CD14-positive monocyte (primary cell): ENCODE results near the gene SERPINA3. TPM values are rescaled to one million over a fixed set of nuclear protein-coding genes. Genes with fewer than 3 reads are reported as not detected.

Experiments used
- DNase-seq, 3 donors: peaks; one replicate each; pipeline ENCODE4 v3.0.0-alpha.2; 2011 to 2022
- H2AFZ ChIP-seq: 2 replicates; pipeline ENCODE4 v1.6.0; 2012; ENCODE audit warnings: mild to moderate bottlenecking, low read depth, low read length, inconsistent platforms; ENCODE audit not compliant: insufficient read depth, poor library complexity, severe bottlenecking
- H3K27ac ChIP-seq, 2 donors: 1 replicate in 1 of 2; 2 replicates in 1 of 2; pipeline ENCODE4 v1.5.1; 2012 to 2013; ENCODE audit warnings: low read length in 2 of 2, control low read depth in 1 of 2, inconsistent platforms in 1 of 2, low read depth in 1 of 2, mild to moderate bottlenecking in 1 of 2
- H3K27me3 ChIP-seq, 2 donors: one replicate each; pipeline versions ENCODE4 v1.6.0 to v1.6.1; 2011 to 2013; ENCODE audit warnings: low read length in 2 of 2; ENCODE audit not compliant: control insufficient read depth in 2 of 2, insufficient read depth in 2 of 2
- H3K36me3 ChIP-seq, 2 donors: replicated peaks in 1 of 2; 1 replicate in 1 of 2; 2 replicates in 1 of 2; pipeline versions ENCODE4 v1.5.1 to v1.6.1; 2012 to 2013; ENCODE audit warnings: low read length in 2 of 2, control low read depth in 1 of 2, inconsistent platforms in 1 of 2, mild to moderate bottlenecking in 1 of 2; ENCODE audit not compliant: insufficient read depth in 2 of 2, control insufficient read depth in 1 of 2
- H3K4me1 ChIP-seq, 2 donors: 1 replicate in 1 of 2; 2 replicates in 1 of 2; pipeline versions ENCODE4 v1.5.1 to v1.6.1; 2012 to 2013; ENCODE audit warnings: low read length in 2 of 2, control low read depth in 1 of 2, inconsistent platforms in 1 of 2, mild to moderate bottlenecking in 1 of 2, moderate library complexity in 1 of 2; ENCODE audit not compliant: insufficient read depth in 2 of 2, control insufficient read depth in 1 of 2
- H3K4me2 ChIP-seq: replicated peaks from 2 replicates; pipeline ENCODE3; 2012; ENCODE audit warnings: low read length, moderate library complexity, mild to moderate bottlenecking; ENCODE audit not compliant: poor library complexity, severe bottlenecking; ENCODE audit errors: extremely low read depth
- H3K4me3 ChIP-seq, 3 experiments: fragments of 200-600 bp in 1 of 3; sonication (generic) in 1 of 3; replicated peaks in 1 of 3; 1 replicate in 2 of 3; 2 replicates in 1 of 3; pipeline ENCODE4 v1.5.1; 2011 to 2013; ENCODE audit warnings: low read length in 3 of 3, mild to moderate bottlenecking in 3 of 3, control low read depth in 2 of 3, low read depth in 2 of 3, inconsistent platforms in 1 of 3, moderate library complexity in 1 of 3
- H3K79me2 ChIP-seq: 2 replicates; pipeline ENCODE4 v1.6.0; 2012; ENCODE audit warnings: mild to moderate bottlenecking, control low read depth, inconsistent platforms, low read length, moderate library complexity; ENCODE audit not compliant: insufficient read depth
- H3K9ac ChIP-seq: 2 replicates; pipeline ENCODE4 v1.6.0; 2017; ENCODE audit warnings: low read length, mild to moderate bottlenecking; ENCODE audit not compliant: insufficient read depth, poor library complexity, severe bottlenecking
- H3K9me3 ChIP-seq, 2 donors: replicated peaks in 1 of 2; 1 replicate in 1 of 2; 2 replicates in 1 of 2; pipeline versions ENCODE4 v1.5.1 to v1.6.1; 2012 to 2013; ENCODE audit warnings: low read length in 2 of 2, control low read depth in 1 of 2; ENCODE audit not compliant: control insufficient read depth in 1 of 2, insufficient read depth in 1 of 2
- H4K20me1 ChIP-seq: 2 replicates; pipeline ENCODE4 v1.6.0; 2012; ENCODE audit warnings: mild to moderate bottlenecking, low read length, control low read depth, moderate library complexity; ENCODE audit not compliant: insufficient read depth
- H3K27ac Mint-ChIP-seq, 7 donors: one replicate each; pipeline ENCODE4 v1.8.0; 2020; ENCODE audit warnings: mild to moderate bottlenecking in 7 of 7, mixed read lengths in 7 of 7, moderate library complexity in 6 of 7, inconsistent platforms in 2 of 7
- H3K27me3 Mint-ChIP-seq, 3 donors: one replicate each; pipeline ENCODE4 v1.8.0; 2021 to 2022; ENCODE audit warnings: low read depth in 3 of 3, mild to moderate bottlenecking in 3 of 3, mixed read lengths in 3 of 3, moderate library complexity in 3 of 3, inconsistent platforms in 1 of 3
- H3K36me3 Mint-ChIP-seq, 2 donors: one replicate each; pipeline ENCODE4 v1.8.0; 2020; ENCODE audit warnings: mixed read lengths in 2 of 2, inconsistent platforms in 1 of 2, mild to moderate bottlenecking in 1 of 2
- H3K4me1 Mint-ChIP-seq: one replicate; pipeline ENCODE4 v1.8.0; 2020; ENCODE audit warnings: mild to moderate bottlenecking, mixed read lengths
- H3K4me3 Mint-ChIP-seq, 2 donors: one replicate each; pipeline ENCODE4 v1.8.0; 2020; ENCODE audit warnings: mild to moderate bottlenecking in 2 of 2, mixed read lengths in 2 of 2, moderate library complexity in 1 of 2
- H3K9me3 Mint-ChIP-seq, 7 donors: one replicate each; pipeline ENCODE4 v1.8.0; 2020 to 2022; ENCODE audit warnings: mixed read lengths in 7 of 7, mild to moderate bottlenecking in 6 of 7, moderate library complexity in 6 of 7, inconsistent platforms in 2 of 7
- WGBS: methylation state at CpG from one replicate; pipeline ENCODE4 v1.1.5; 2013; ENCODE audit warnings: missing lambda C conversion rate; ENCODE audit not compliant: insufficient coverage; 5-methylcytosine and 5-hydroxymethylcytosine counted together
- intact Hi-C, 2 donors: fragments of 100-400 bp; cut with micrococcal nuclease; formaldehyde crosslinking; loops; one replicate each; pipeline versions ENCODE4 v1.15.0 to v1.15.1; 2023
- polyA plus RNA-seq, 3 donors: library from polyadenylated mRNA; depleted of rRNA in 1 of 3; unstranded in 2 of 3; stranded (reverse) in 1 of 3; fragments of 300-500 nt in 2 of 3; fragments of >200 nt in 1 of 3; fragmentation: Illumina TruSeq in 2 of 3; gene quantifications; 1 replicate in 2 of 3; 2 replicates in 1 of 3; pipeline ENCODE4 v1.2.3, GENCODE V29; 2012 to 2021
- TF ChIP-seq, protein P1 (sequence below): fragments of 200-600 bp; IDR thresholded peaks from one replicate; pipeline ENCODE4 v1.8.0; 2022; ENCODE audit warnings: antibody characterized with exemption, mild to moderate bottlenecking

The SERPINA3 gene
- polyA plus RNA-seq, 3 donors, result not detected

DNA sequence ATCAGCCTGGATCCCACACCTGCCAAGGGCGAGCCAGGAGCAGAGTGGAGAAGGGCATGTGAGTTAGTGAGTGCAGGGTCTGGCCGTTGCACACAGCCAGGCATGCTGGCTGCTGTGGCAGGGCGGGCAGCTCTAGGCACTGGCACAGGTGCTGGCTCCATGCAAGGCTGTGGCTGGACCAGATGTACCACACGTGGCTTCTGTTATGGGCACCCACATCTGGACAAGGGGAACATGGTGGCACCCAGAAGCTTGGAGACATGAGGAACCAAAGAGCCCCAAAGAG lies 20.1 kb downstream of the SERPINA3 start:
- Mint-ChIP-seq H3K4me1 (no peaks in the 10 kb centered on the region), H3K27me3 (peaks cover 8 to 11% (median 9%) of the 10 kb centered on the region in 3 donors), H3K9me3 (peaks cover 0 to 2% (median 0%) of the 10 kb centered on the region in 7 donors), H3K27ac (peak overlapping the region in 1 of 7 donors; percentile 48), H3K4me3 (no peak overlapping the region), H3K36me3 (no peaks in the 10 kb centered on the region)
- WGBS, result 74% methylated on average over 3 of the region's 4 CpGs
- no peaks in the 10 kb centered on the region for H3K9me3 ChIP-seq
- no peak overlapping the region for H3K9ac ChIP-seq
- no peaks in the 10 kb centered on the region for H3K4me1 ChIP-seq
- H3K4me3 ChIP-seq, result no peak overlapping the region
- no peaks in the 10 kb centered on the region for H4K20me1 ChIP-seq
- no peaks in the 10 kb centered on the region for H3K27me3 ChIP-seq
- H3K79me2 ChIP-seq, result no peaks in the 10 kb centered on the region
- intact Hi-C loops, result no loop called here
- DNase-seq, result no peak
- H2AFZ ChIP-seq, result no peak overlapping the region
- H3K27ac ChIP-seq, result no peak overlapping the region
- no peaks in the 10 kb centered on the region for H3K36me3 ChIP-seq
- TF ChIP-seq, protein P1, sequence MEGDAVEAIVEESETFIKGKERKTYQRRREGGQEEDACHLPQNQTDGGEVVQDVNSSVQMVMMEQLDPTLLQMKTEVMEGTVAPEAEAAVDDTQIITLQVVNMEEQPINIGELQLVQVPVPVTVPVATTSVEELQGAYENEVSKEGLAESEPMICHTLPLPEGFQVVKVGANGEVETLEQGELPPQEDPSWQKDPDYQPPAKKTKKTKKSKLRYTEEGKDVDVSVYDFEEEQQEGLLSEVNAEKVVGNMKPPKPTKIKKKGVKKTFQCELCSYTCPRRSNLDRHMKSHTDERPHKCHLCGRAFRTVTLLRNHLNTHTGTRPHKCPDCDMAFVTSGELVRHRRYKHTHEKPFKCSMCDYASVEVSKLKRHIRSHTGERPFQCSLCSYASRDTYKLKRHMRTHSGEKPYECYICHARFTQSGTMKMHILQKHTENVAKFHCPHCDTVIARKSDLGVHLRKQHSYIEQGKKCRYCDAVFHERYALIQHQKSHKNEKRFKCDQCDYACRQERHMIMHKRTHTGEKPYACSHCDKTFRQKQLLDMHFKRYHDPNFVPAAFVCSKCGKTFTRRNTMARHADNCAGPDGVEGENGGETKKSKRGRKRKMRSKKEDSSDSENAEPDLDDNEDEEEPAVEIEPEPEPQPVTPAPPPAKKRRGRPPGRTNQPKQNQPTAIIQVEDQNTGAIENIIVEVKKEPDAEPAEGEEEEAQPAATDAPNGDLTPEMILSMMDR, result no peak
- H3K4me2 ChIP-seq, result no peak overlapping the region

GRCh38 chr14:94633121-94633520 lies 20.9 kb downstream of the SERPINA3 start:
- no peaks in the 10 kb centered on the region for H4K20me1 ChIP-seq
- Mint-ChIP-seq H3K36me3 (no peaks in the 10 kb centered on the region), H3K9me3 (peaks cover 0 to 2% (median 0%) of the 10 kb centered on the region in 7 donors), H3K4me1 (no peaks in the 10 kb centered on the region), H3K27me3 (peaks cover 8 to 11% (median 9%) of the 10 kb centered on the region in 3 donors), H3K27ac (no peak overlapping the region), H3K4me3 (no peak overlapping the region)
- intact Hi-C loops, result no loop called here
- H3K79me2 ChIP-seq, result no peaks in the 10 kb centered on the region
- 97% methylated on average over 5 of the region's 6 CpGs for WGBS
- no peak overlapping the region for H3K27ac ChIP-seq
- no peak for DNase-seq
- H3K4me1 ChIP-seq, result no peaks in the 10 kb centered on the region
- no peaks in the 10 kb centered on the region for H3K9me3 ChIP-seq
- H3K36me3 ChIP-seq, result no peaks in the 10 kb centered on the region
- no peaks in the 10 kb centered on the region for H3K27me3 ChIP-seq
- no peak overlapping the region for H3K9ac ChIP-seq
- no peak overlapping the region for H2AFZ ChIP-seq
- no peak overlapping the region for H3K4me2 ChIP-seq
- H3K4me3 ChIP-seq, result no peak overlapping the region
- TF ChIP-seq, protein P1, result no peak
